GM12872 (cell line): ENCODE results near the gene SP110.

ENCODE experiments used
- CTCF ChIP-seq: IDR thresholded peaks from 3 replicates; pipeline ENCODE4 v1.5.1; 2011; ENCODE audit warnings: low read depth, mild to moderate bottlenecking, low read length, moderate library complexity; ENCODE audit not compliant: insufficient read depth

The SP110 gene

GRCh38 chr2:230256733-230257332 is 37.0 kb upstream of the SP110 start:
- no peak for TF ChIP-seq CTCF

- TF ChIP-seq CTCF: no peak
Measured at GRCh38 chr2:230254152-230254881, 34.5 kb upstream of the SP110 start.

- TF ChIP-seq CTCF: no peak
Measured at GRCh38 chr2:230250231-230250630, 30.4 kb upstream of the SP110 start.

- no peak for TF ChIP-seq CTCF
Measured at GRCh38 chr2:230246206-230246605, 26.4 kb upstream of the SP110 start.

GRCh38 chr2:230244211-230244610 is 24.4 kb upstream of the SP110 start:
- TF ChIP-seq CTCF: no peak

GRCh38 chr2:230234845-230235244 is 15.1 kb upstream of the SP110 start:
- TF ChIP-seq CTCF: no peak

GRCh38 chr2:230234122-230234722 is 14.4 kb upstream of the SP110 start:
- no peak for TF ChIP-seq CTCF
